OCI-LY3 (cell line): ENCODE measurements around the gene CEACAM19.

ENCODE experiments used
- H2AFZ ChIP-seq: fragments of 200-600, 300-600 bp; shearing (Covaris generic); 2 replicates; pipeline ENCODE4 v1.6.0; 2014; ENCODE audit warnings: antibody characterized with exemption, low read depth, low read length
- H3K27ac ChIP-seq: fragments of 200-600, 300-600 bp; sonication (generic); 2 replicates; pipeline ENCODE4 v1.5.1; 2014; ENCODE audit warnings: mild to moderate bottlenecking, low read length, moderate library complexity, mixed read lengths
- H3K27me3 ChIP-seq: fragments of 200-600, 300-600 bp; sonication (generic); 2 replicates; pipeline ENCODE4 v1.6.1; 2014; ENCODE audit warnings: low read depth, low read length, mixed read lengths
- H3K36me3 ChIP-seq: fragments of 200-600, 300-600 bp; sonication (generic); replicated peaks from 2 replicates; pipeline ENCODE3; 2014; ENCODE audit warnings: low read depth, low read length, mixed read lengths
- H3K4me1 ChIP-seq: fragments of 300-600, 200-600 bp; sonication (generic); 2 replicates; pipeline ENCODE4 v1.6.1; 2014; ENCODE audit warnings: low read length, mixed read lengths
- H3K4me2 ChIP-seq: fragments of 200-600, 300-600 bp; sonication (generic); 2 replicates; pipeline ENCODE4 v1.6.1; 2014; ENCODE audit warnings: low read length, mixed read lengths
- H3K4me3 ChIP-seq: fragments of 300-600, 200-600 bp; sonication (generic); 2 replicates; pipeline ENCODE4 v1.5.1; 2014; ENCODE audit warnings: antibody characterized with exemption, mild to moderate bottlenecking, low read length, moderate library complexity
- H3K79me2 ChIP-seq: fragments of 300-600, 200-600 bp; shearing (Covaris generic); 2 replicates; pipeline ENCODE4 v1.6.1; 2014; ENCODE audit warnings: mild to moderate bottlenecking, low read length, mixed read lengths
- H3K9ac ChIP-seq: fragments of 300-600, 200-600 bp; shearing (Covaris generic); 2 replicates; pipeline ENCODE4 v1.6.0; 2014; ENCODE audit warnings: mild to moderate bottlenecking, low read length, moderate library complexity
- H3K9me3 ChIP-seq: fragments of 200-600, 300-600 bp; shearing (Covaris generic); 2 replicates; pipeline ENCODE4 v1.6.1; 2014; ENCODE audit warnings: low read length, mixed read lengths; ENCODE audit not compliant: insufficient read depth
- H4K20me1 ChIP-seq: fragments of 200-600, 300-600 bp; sonication (generic); 2 replicates; pipeline ENCODE4 v1.6.1; 2016; ENCODE audit warnings: low read length, mixed read lengths; ENCODE audit not compliant: insufficient read depth
- CTCF ChIP-seq: fragments of 200-600, 300-600 bp; sonication (generic); IDR thresholded peaks from 2 replicates; pipeline ENCODE4 v1.5.1; 2014; ENCODE audit warnings: antibody characterized with exemption, low read length, low read depth
- EZH2phosphoT487 ChIP-seq: fragments of 200-600 bp; shearing (Covaris generic); IDR thresholded peaks from 2 replicates; pipeline ENCODE4 v1.6.1; 2018; ENCODE audit warnings: antibody characterized with exemption, mixed run types, low read depth

CEACAM19 gene

GRCh38 chr19:44657211-44657921 is 13.9 kb upstream of the CEACAM19 start:
- Histone ChIP-seq H2AFZ (no peak overlapping the region), H4K20me1 (no peaks in the 10 kb centered on the region), H3K4me3 (no peak overlapping the region), H3K4me1 (peaks cover 11% of the 10 kb centered on the region), H3K27me3 (peaks cover 29% of the 10 kb centered on the region), H3K36me3 (no peaks in the 10 kb centered on the region), H3K79me2 (no peaks in the 10 kb centered on the region), H3K9ac (no peak overlapping the region), H3K4me2 (peak overlapping the region; percentile 36), H3K27ac (no peak overlapping the region), H3K9me3 (no peaks in the 10 kb centered on the region)
- TF ChIP-seq CTCF (peak; percentile 94), EZH2phosphoT487 (no peak)

- H3K9ac ChIP-seq: no peak overlapping the region
- no peaks in the 10 kb centered on the region for H3K36me3 ChIP-seq
- no peak overlapping the region for H3K27ac ChIP-seq
- H3K4me2 ChIP-seq: no peak overlapping the region
- H2AFZ ChIP-seq: no peak overlapping the region
- H3K79me2 ChIP-seq: no peaks in the 10 kb centered on the region
- H4K20me1 ChIP-seq: no peaks in the 10 kb centered on the region
- no peak overlapping the region for H3K4me3 ChIP-seq
- TF ChIP-seq CTCF (no peak), EZH2phosphoT487 (no peak)
- H3K27me3 ChIP-seq: peaks cover 32% of the 10 kb centered on the region
- peaks cover 11% of the 10 kb centered on the region for H3K4me1 ChIP-seq
- H3K9me3 ChIP-seq: no peaks in the 10 kb centered on the region
Measured at GRCh38 chr19:44658069-44658733, 13.1 kb upstream of the CEACAM19 start.

- H3K4me2 ChIP-seq: no peak overlapping the region
- H4K20me1 ChIP-seq: no peaks in the 10 kb centered on the region
- no peaks in the 10 kb centered on the region for H3K36me3 ChIP-seq
- H2AFZ ChIP-seq: no peak overlapping the region
- H3K27ac ChIP-seq: no peak overlapping the region
- no peaks in the 10 kb centered on the region for H3K79me2 ChIP-seq
- H3K9me3 ChIP-seq: no peaks in the 10 kb centered on the region
- no peak overlapping the region for H3K4me3 ChIP-seq
- no peak overlapping the region for H3K9ac ChIP-seq
- peaks cover 35% of the 10 kb centered on the region for H3K27me3 ChIP-seq
- no peaks in the 10 kb centered on the region for H3K4me1 ChIP-seq
- TF ChIP-seq CTCF (no peak), EZH2phosphoT487 (no peak)
Measured at GRCh38 chr19:44660081-44660480, 11.2 kb upstream of the CEACAM19 start.

- no peak overlapping the region for H3K4me2 ChIP-seq
- H3K4me3 ChIP-seq: no peak overlapping the region
- H3K9me3 ChIP-seq: no peaks in the 10 kb centered on the region
- H3K9ac ChIP-seq: no peak overlapping the region
- H4K20me1 ChIP-seq: no peaks in the 10 kb centered on the region
- H3K4me1 ChIP-seq: no peaks in the 10 kb centered on the region
- no peak overlapping the region for H2AFZ ChIP-seq
- no peak overlapping the region for H3K27ac ChIP-seq
- TF ChIP-seq EZH2phosphoT487 (no peak), CTCF (no peak)
- H3K79me2 ChIP-seq: no peaks in the 10 kb centered on the region
- H3K36me3 ChIP-seq: no peaks in the 10 kb centered on the region
- H3K27me3 ChIP-seq: peaks cover 29% of the 10 kb centered on the region
Measured at GRCh38 chr19:44661205-44661604, 10.1 kb upstream of the CEACAM19 start.
